ENCODE measurements around the gene CNBP. TPM values are rescaled to one million over a fixed set of nuclear protein-coding genes. Genes with fewer than 3 reads are reported as not detected.
A peak's percentile ranks its signal among the peaks of the same experiment; 100 is the strongest.

The CNBP gene
- total and polyA plus RNA-seq, 9 of the 15 experiments (the other 6 are each of a cell fraction or from before 2014, with no cell fraction given), result 284 to 717 (median 412) TPM

DNA sequence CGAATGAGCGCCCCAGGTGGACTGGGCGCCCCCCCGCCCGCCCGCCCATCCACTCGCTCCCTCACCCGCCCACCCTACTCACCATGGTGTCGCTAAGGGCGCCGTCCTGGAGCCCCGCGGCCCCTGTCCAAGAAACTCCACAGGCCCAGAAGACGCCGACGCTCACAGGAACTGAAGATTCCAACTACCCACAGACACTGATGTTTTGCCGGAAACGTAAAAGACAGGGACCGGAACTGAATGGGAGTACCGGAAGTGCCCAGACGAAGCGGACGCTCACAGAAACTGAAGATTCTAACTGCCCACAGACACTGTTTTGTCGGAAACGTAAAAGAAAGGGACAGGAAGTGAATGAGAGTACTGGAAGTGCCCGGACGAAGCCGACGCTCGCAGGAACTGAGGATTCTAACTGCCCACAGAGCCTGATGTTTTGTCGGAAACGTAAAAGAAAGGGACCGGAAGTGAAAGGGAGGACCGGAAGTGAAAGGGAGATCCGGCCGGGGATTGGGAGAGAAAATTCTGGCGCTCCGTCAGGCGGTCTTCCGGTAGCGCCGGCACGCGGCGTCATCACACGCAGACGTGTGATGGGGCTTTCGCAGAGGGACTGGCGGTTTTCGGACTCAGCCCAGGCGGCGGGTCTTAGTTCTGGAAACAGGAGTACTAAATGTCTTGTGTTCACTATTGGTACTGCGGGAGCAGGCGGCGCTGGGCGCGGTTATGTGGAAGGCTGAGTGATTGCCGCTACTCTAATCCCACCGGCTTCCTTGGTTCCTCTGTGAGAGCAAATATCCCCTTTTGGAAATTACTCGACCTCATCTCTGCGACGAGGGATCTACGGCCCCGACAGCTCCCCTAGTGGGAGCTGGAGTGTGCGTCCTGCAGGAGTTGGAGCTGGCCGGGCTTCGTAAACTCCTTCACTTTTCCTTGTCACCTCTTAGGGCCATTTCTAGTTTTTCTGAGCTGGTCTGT, 22.5 kb downstream of the CNBP start, which contains the start of gene ISY1 (continued):
- TF ChIP-seq ZFPM2 (CRISPR knock-in tag; IDR thresholded peaks at IDR 0.05) (no peak), KLF1 (tag; IDR thresholded peaks at IDR 0.05) (peak; percentile 88; the same call in 1 of the 2 replicates), XRCC5 (IDR thresholded peaks at IDR 0.05; ENCODE audit: low read depth, low read length) (no peak), MBD2 (IDR thresholded peaks at IDR 0.05; ENCODE audit: borderline replicate concordance, low read depth) (peak; percentile 68), ELF2 (CRISPR knock-in tag; IDR thresholded peaks at IDR 0.05) (peak; percentile 95), MCM3 (IDR thresholded peaks at IDR 0.05) (no peak), TBP (optimal IDR thresholded peaks at IDR 0.05; ENCODE audit: low read depth, low read length) (peak; percentile 71), DIDO1 (tag; IDR thresholded peaks at IDR 0.05; ENCODE audit: low read depth) (peak; percentile 98), POLR2AphosphoS5 (IDR thresholded peaks at IDR 0.05; ENCODE audit: control insufficient read depth, insufficient read depth, low read depth, low read length) (peak; percentile 68), ETV5 (CRISPR knock-in tag; IDR thresholded peaks at IDR 0.05; ENCODE audit: low read depth) (peak; percentile 98), ZNF232 (CRISPR knock-in tag; IDR thresholded peaks at IDR 0.05) (no peak), GTF2E2 (tag; IDR thresholded peaks at IDR 0.05) (peak; percentile 80; the same call in 1 of the 2 replicates), ZNF263 (CRISPR knock-in tag; IDR thresholded peaks at IDR 0.05; ENCODE audit: borderline replicate concordance) (peak; percentile 35; the same call in 1 of the 2 replicates), ZFP30 (CRISPR knock-in tag; IDR thresholded peaks at IDR 0.05; ENCODE audit: borderline replicate concordance) (no peak)
- TF ChIP-seq, protein P1, sequence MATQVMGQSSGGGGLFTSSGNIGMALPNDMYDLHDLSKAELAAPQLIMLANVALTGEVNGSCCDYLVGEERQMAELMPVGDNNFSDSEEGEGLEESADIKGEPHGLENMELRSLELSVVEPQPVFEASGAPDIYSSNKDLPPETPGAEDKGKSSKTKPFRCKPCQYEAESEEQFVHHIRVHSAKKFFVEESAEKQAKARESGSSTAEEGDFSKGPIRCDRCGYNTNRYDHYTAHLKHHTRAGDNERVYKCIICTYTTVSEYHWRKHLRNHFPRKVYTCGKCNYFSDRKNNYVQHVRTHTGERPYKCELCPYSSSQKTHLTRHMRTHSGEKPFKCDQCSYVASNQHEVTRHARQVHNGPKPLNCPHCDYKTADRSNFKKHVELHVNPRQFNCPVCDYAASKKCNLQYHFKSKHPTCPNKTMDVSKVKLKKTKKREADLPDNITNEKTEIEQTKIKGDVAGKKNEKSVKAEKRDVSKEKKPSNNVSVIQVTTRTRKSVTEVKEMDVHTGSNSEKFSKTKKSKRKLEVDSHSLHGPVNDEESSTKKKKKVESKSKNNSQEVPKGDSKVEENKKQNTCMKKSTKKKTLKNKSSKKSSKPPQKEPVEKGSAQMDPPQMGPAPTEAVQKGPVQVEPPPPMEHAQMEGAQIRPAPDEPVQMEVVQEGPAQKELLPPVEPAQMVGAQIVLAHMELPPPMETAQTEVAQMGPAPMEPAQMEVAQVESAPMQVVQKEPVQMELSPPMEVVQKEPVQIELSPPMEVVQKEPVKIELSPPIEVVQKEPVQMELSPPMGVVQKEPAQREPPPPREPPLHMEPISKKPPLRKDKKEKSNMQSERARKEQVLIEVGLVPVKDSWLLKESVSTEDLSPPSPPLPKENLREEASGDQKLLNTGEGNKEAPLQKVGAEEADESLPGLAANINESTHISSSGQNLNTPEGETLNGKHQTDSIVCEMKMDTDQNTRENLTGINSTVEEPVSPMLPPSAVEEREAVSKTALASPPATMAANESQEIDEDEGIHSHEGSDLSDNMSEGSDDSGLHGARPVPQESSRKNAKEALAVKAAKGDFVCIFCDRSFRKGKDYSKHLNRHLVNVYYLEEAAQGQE (IDR thresholded peaks at IDR 0.05; ENCODE audit: borderline replicate concordance), result peak; percentile 12; the same call in 1 of the 2 replicates
- TF ChIP-seq, protein P1 (CRISPR knock-in tag; IDR thresholded peaks at IDR 0.05; ENCODE audit: low read depth), result no peak
- TF ChIP-seq, protein P2, sequence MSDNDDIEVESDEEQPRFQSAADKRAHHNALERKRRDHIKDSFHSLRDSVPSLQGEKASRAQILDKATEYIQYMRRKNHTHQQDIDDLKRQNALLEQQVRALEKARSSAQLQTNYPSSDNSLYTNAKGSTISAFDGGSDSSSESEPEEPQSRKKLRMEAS (CRISPR knock-in tag; IDR thresholded peaks at IDR 0.05), result peak; percentile 33
- TF ChIP-seq, protein P3, sequence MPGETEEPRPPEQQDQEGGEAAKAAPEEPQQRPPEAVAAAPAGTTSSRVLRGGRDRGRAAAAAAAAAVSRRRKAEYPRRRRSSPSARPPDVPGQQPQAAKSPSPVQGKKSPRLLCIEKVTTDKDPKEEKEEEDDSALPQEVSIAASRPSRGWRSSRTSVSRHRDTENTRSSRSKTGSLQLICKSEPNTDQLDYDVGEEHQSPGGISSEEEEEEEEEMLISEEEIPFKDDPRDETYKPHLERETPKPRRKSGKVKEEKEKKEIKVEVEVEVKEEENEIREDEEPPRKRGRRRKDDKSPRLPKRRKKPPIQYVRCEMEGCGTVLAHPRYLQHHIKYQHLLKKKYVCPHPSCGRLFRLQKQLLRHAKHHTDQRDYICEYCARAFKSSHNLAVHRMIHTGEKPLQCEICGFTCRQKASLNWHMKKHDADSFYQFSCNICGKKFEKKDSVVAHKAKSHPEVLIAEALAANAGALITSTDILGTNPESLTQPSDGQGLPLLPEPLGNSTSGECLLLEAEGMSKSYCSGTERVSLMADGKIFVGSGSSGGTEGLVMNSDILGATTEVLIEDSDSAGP (CRISPR knock-in tag; IDR thresholded peaks at IDR 0.05), result no peak

Data from K562 (cell line).